AG09309 (cell line): Measurements from ENCODE around the gene KIF14.
"Not testable (repeated sequence)": the region's sequence is repeated elsewhere in the genome, so short reads cannot be mapped to it uniquely, and the experiment has no call there.

Source experiments
- DNase-seq: peaks from one replicate; pipeline ENCODE4 v3.0.0-alpha.2; 2010; ENCODE audit warnings: low read depth
- H3K4me3 ChIP-seq: 2 replicates; pipeline ENCODE4 v1.5.1; 2011; ENCODE audit warnings: mild to moderate bottlenecking, low read depth, low read length, moderate library complexity; ENCODE audit not compliant: control insufficient read depth
- CTCF ChIP-seq: IDR thresholded peaks from 2 replicates; pipeline ENCODE4 v1.5.1; 2011; ENCODE audit warnings: mild to moderate bottlenecking, low read depth, low read length, inconsistent platforms; ENCODE audit not compliant: insufficient read depth, control insufficient read depth; ENCODE audit errors: missing control alignments

The KIF14 gene

DNA sequence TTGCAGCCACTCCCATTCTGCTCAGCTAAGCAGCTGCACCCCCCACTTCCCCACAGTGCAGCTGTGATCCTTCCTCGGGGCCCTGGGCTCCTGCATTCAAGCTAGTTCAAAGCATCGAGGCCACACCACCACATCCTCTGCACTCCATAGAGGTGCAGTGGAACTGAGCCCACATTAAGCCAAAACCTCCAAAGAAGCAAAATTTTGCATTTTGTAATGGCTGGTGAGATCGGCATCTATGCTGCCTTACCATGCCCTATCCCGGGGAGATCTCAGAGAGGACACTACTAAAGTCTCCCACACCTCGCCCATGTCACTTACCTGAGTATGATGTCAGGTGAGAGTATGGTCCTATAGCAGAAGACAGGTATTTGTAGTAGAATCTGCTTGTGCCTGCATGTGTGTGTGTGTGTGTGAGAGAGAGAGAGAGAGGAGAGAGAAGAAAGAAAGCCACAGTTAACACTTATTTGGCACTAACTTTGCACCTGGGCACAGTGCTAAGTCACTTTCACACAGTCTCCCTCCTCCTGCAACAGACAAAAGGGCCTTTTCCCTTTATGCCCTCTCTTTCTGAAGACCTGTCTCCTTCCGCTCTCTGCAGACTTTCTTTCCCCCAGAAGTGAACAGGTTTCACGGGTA is 89.8 kb downstream of the KIF14 start:
- no peak overlapping the region for H3K4me3 ChIP-seq
- no peak for TF ChIP-seq CTCF
- DNase-seq: no peak

DNA sequence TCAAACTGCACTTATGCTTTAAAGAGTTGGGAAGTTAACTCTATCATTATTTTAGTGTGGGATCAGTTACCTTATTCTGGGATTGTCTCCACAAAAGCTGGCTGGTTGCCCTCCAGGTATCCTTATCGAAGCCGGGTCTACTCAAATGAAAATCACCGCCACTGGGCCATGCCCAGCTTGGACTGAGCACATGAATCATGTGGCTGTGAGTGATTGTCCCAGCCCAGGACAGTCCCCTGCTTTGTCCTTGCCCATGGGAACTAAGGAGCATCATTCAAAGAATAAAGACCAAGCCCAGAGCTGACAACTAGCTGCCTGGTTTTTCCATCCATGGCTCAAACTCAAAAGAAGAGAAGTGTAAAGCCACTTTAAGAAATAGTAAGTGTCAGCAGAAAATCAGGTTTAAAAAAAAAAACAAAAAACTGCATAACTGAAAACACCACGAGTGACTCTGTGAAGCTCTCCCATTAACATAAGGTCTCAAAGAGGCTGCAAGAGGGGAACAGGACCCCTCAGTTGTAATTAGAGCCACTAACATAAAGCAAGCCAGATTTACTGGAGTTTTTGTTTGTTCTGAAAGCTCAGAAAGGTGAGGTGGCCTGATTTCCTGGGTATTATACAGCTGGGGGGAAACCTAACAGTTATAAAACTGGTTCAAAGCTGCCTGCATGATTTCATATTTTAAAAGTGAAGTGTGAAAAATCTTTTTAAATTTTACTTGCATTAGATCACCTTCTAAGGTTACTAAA is 91.5 kb downstream of the KIF14 start:
- H3K4me3 ChIP-seq: no peak overlapping the region
- no peak for TF ChIP-seq CTCF
- DNase-seq: no peak

- no peak for DNase-seq
- TF ChIP-seq CTCF: no peak
- no peak overlapping the region for H3K4me3 ChIP-seq
Observed at GRCh38 chr1:200527670-200528069, 92.9 kb downstream of the KIF14 start.

GRCh38 chr1:200526709-200527612 is 93.6 kb downstream of the KIF14 start:
- DNase-seq: no peak
- no peak for TF ChIP-seq CTCF
- H3K4me3 ChIP-seq: no peak overlapping the region

DNA sequence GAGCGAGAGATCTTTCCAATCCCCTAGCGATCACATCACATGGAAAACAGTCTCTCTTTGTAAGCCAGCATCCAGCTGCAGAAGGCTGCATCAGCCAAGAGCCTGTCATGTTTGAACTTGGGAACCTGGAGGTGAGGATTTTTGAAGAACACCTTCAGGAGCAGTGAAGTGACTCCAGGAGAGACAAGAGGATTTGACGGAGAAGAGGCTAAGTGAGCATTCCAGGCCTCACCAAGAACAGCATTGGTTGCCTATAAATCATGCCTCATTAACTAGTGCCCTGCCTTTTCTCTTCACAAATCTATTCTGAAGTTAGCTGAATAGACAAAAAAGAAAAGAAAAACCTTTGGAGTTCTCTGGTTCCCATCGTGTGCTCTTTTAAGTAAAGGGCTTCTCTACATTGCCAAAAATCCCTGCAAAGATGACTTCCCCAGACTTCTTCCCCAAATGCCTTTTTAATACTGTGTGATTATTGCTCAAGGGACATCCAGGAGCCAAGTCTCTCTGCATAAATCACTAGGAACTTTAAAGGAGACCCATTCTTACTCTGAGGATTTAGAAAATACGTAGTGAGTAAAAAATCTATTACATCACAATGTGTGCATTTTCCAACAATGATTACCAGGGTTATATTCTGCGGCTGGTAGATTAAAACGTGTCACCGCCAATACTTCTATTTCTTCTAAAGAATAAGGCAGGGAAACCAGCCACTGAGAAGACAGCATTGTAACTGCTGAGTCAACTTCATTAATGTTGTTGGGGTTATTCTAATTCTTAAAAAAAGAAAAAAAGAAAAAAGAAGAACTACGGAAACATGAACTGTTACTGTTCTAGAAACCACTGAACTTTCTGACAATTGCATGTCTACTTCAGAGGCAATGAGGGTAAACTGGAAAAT is 95.2 kb downstream of the KIF14 start:
- H3K4me3 ChIP-seq: no peak overlapping the region
- TF ChIP-seq CTCF: no peak
- DNase-seq: peak; percentile 18

GRCh38 chr1:200524551-200524950 is 96.0 kb downstream of the KIF14 start:
- DNase-seq: not testable (repeated sequence)

More at GRCh38 chr1:200524551-200524950, 96.0 kb downstream of the KIF14 start:
- not testable (repeated sequence) for H3K4me3 ChIP-seq
